HCEC 1CT (cell line): Measurements from ENCODE around the gene ANKRD28.

Source experiments
- DNase-seq: peaks from one replicate; pipeline ENCODE4 v3.0.0-alpha.2; 2017

The ANKRD28 gene

DNA sequence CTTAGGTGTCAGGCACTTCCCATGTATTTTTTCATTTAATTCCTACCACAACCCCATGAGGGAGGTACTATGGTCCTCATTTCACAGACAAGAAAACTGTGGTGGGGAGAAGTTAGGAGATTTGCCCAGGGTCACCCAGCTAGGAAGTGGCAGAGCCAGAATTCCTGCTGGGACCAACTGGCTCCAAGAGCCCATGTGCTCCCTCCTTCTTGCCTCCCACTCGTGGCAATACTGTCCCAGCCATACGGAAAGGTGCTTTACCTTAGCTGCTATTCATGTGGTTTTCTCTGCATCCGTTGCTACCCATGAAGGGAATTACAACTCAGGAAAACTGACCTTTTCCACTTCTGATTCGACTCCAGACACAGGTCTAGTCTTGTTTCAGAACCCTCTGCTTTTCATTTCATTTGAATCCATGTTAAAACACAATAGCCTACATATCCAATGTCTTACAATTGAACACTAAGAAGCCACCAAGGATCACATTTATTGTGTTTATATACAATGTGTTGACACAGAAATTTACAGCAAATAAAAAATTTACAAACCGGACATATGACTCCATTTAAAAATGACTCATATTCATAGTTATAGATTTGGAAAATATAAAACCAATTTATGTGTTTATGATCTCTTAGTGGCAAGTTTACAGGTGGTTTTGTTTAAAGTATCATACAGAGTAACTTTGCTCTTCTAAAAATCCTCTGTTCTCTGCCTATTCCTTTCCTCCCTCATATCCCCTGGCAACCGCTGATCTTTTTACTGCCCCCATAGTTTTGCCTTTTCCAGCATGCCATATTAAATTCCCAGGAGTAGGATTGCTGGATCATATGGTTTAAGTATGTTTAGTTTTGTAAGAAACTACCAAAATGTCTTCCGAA, 137.5 kb downstream of the ANKRD28 start:
- no peak for DNase-seq

DNA sequence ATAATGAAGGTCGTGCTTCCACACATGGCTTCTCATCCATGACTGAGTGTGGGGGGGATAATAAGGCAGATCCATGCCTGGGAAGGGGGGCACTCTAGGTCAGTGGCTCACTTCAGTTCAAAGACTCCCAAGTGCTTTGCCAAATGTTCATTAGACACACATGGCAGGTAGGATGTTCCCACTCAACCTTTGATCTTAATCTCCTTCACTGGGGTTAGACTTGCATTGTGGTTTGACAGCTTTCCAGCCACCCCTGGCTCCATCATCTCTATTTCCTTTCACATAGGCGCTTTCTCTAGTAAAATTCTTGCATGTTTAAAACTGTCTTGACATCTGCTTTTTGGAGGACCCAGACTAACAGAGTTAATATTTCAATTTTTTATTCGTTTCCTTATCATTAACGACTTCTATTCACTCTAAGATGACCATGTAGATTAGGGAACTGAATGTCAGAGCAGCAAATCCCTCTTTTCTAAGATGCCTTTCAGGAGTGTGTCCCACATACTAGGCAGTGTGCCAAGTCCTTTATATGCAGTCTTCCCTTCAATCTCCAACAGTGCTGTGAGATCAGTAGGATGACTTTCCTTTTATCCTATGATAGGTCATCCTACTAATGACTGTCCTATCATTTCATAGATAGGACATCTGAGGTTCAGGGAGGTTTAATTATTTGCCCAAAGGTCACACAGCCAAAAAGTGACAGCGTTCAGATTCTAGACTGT, 138.4 kb downstream of the ANKRD28 start:
- no peak for DNase-seq

GRCh38 chr3:15657016-15657415, 140.8 kb downstream of the ANKRD28 start:
- no peak for DNase-seq

DNA sequence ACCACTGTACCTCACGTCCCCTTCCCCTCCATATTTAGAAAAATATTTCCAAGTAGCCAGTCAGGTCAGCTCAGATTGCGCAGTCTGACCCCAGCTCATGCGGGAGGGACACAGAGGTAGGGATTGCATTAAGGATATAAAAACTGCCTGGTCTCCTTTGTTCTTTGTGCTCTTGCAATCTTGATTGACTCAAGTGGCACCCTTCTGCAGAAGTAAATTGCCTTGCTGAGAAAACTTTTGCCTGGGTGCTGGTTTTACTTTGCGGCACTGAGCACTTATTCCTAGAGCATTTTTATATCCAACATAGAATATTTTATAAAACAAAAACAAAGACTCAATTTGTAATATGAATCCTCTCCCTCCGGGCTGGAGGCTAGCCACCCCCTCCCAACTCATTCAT, 141.4 kb downstream of the ANKRD28 start:
- DNase-seq = no peak

GRCh38 chr3:15654891-15655290, 142.9 kb downstream of the ANKRD28 start:
- DNase-seq = no peak

DNA sequence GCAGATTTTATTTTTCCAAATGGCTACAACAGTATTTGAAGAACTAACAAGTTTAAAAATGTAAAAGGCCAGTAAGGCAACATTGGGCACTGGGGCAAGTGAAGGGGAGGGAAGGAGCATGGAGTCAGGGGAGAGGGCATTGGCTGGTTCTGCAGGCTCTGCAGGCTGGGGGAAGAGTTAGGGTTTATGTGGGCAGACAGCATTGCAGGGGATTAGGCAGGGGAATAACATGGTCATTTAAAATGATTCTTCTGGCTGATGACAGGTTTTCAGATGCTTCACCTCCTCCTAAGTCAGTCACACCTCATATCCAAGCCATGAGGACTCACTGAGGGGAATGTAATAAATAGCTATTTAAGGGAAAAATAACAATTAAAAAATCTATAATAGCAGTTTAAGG, 143.7 kb downstream of the ANKRD28 start:
- DNase-seq = no peak

DNA sequence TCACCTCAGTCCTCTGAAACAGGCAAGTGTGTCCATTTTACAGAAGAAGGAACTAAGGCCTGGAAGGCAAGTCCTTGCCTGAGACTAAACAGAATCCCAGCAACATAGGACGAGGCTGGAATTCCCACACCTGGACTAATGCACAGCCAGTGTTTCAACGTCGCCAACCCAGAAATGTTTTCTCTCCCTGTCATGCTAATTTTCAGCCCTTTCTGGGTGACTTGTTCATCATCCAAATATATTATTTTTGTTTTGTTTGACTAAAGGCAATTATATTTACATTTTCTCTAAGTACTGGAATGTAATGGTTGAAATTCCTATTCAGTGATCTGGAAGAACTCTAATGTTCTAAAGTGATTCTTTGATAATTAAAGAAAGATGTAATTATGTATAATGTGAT, 144.5 kb downstream of the ANKRD28 start:
- no peak for DNase-seq

- no peak for DNase-seq
Measured at GRCh38 chr3:15651396-15651795, 146.4 kb downstream of the ANKRD28 start.

GRCh38 chr3:15649858-15650257, 147.9 kb downstream of the ANKRD28 start:
- no peak for DNase-seq

GRCh38 chr3:15649341-15649740, 148.4 kb downstream of the ANKRD28 start:
- no peak for DNase-seq

DNA sequence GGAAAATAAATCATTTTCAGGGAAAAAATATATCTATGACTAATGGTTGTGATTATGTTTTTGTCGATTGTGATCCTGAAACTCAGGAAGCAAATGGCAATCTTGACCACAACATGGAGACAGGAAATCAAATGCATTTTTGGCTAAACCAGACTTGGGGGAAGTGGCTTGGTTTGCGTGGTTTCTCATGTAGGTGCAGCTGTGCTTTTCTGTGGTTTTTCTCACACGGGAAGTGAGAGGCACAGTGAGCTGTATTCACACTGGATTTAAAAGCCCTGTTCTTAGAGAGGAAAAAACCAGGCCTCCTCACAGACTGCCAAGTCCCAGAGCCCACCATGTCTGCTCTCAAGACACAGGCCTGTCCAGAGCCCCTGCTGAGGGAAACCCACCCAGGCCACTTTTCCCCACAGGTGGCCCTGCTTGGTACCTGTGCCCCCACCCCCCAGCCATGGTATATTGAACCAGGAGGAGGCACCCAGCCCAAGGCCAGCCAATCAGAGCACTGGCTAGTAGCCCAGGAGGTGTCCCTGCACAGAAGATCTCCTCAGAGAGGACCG, 150.1 kb downstream of the ANKRD28 start:
- DNase-seq = peak; percentile 98

- DNase-seq = peak; percentile 100
Measured at GRCh38 chr3:15646851-15647511, 150.8 kb downstream of the ANKRD28 start.

DNA sequence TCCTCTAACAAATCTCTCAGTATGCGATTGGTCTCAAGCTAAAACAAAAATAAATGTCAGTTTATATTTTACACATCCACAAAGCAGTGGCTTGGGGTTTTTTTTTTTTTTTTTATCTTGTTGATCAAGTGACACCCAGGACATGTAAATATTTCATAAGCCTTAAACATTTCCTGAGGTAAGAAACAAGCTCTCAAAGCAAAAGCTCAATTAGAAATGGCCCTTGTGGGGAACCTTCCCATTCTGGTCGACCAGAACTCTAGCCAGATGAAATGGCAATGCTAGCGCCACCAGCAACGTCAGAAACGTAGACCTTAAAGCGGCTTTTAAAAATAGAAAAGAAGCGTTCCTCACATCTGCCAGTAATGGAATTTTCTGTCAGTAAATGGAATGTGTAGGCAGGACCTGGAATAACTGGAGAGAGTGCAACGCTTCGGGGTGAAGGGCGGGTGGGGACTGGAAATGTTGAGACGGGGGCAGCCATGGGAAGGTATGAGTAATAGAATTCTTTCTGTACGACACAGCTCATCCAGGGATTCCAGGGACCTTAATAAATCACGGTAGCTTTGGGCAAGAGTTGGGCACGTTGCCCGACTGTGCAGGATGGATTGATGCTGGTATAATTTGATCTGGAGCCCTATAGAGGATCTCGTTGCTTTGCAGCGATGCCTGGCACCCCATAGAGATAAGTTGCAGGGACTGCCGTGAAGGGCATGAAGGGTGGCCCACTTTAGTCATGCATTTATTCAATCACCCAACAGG, 151.9 kb downstream of the ANKRD28 start:
- peak; percentile 97 for DNase-seq

DNA sequence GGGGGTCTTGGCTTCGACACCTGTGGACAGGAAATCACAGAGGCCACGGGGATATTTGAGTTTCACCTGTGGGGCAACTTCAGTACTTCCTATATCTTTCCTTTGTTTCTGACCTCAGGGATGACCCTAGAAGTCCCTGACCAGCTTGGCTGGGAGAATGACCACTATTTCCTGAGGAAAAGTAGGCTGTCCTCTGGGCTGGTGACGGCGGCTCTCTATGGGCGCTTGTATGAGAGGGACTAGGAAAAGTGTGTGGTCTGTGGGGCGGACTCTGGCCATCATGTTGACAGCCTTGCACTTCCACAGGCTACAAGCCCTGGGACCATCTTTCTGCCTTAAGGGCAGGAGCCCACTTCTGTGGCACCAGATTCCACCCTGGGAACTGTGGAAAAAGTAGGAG, 152.5 kb downstream of the ANKRD28 start:
- no peak for DNase-seq

DNA sequence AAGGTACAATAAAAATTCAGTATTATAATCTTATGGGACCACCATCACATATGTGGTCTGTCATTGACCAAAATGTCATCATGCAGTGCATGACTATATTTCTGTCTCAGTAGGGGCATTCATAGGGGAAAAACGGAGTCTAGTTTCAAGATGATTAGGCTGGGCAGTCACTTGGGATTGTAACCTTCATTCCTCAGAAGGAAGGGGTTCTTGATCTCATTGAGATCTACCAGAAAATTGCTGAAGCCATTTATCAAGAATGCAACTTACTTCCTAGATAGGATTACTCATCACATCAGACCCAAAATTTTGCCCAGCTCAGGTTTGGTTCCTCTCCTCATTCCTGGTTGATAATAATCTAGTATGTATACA, 158.9 kb downstream of the ANKRD28 start:
- DNase-seq = peak; percentile 32

DNA sequence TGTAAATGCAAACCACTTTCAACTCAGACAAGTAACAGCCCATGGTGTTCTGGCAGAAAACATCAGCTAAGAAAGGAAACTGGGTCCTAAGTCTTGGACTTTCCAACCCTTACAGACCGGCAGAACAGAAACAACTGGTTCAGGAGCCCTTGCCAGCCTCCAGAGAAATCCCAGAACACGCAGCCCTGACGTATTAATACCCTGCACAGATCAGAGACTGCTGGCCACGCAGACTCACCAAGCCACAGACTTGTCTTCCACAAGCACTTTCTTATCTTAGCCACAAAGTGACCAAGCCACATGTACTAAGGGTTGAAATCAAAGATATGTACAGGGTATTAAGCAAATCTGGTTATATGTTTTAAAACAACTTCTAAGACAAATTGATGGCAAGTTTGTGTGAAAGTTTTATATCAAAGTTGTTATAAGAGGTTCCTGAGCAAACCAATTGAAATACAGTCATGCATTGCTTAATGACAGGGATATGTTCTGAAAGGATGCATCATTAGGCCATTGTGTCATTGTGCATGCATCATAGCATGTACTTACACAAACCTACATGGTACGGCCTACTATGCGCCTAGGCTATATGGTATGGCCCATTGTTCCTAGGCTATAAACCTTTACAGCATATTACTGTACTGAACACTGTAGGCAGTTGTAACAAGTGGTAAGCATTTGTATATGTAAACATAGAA, 159.4 kb downstream of the ANKRD28 start:
- peak; percentile 22 for DNase-seq

DNA sequence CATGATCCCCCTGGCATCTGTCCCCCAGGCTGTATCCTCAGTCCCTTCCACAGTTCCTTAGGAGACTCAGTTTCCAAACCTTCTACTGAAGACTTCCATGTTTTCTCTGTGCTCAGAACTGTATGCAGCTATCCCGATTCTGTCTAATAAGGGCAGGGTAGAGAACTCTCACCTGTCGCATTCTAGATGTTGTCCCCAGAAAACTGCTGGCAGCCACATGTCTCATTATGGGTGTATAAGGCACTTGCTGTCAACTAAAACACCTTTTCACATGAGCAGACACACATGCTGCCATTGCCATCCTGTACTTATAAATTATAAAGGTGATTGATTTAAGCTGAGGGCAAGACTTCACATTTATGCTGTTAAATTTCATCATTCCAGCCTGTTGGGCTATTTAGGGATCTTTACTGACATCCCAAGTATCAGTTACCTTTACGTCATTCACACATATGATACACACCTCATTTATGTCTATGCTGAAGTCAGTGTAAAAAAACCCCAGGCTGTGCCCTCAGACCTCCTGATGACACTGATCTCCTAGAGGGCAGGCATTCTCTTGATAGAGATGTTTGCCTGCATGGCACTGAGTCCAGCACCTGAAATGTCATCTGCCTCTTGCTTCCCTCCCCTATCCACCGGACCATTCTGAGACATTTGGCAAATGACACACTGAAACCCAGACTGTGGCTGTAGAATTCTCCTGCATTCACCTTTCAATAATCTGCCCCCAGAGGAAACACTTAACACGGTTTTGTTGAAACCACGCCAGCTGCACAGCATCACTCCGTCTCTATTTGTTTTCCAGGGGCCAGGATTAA, 160.4 kb downstream of the ANKRD28 start:
- DNase-seq = no peak

DNA sequence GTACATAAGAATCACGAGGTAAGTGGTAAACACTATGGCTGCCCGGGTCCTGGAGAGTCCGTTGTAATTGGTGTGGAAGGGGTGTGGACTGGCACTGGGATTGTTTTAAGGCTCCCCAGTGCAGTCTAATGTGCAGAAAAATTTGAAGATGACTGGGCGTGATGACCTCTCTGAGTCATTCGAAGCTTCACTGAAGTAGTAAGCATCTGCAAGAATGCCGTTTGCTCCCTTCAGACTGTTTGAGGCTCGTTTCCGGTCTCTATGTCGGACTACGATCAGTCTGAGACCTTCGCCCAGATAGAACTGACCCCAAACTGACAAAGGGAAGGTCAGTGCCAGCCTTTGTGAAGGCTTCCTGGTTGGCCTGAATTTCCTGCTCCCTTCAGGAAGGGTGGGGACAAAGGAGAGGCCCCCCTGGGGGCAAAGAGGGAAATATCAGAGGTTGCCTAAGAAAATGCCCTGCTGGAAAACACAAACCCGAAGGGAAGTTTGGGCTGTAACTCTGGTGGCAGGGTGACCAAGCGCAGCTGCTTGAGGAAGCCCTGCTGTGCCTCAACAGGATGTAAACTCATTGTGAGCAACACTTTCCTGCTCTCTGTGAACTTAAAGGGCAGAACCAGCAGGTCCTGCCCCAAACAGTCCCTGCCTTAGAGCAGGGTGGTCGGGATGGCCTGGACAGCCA, 161.6 kb downstream of the ANKRD28 start:
- DNase-seq = peak; percentile 98

DNA sequence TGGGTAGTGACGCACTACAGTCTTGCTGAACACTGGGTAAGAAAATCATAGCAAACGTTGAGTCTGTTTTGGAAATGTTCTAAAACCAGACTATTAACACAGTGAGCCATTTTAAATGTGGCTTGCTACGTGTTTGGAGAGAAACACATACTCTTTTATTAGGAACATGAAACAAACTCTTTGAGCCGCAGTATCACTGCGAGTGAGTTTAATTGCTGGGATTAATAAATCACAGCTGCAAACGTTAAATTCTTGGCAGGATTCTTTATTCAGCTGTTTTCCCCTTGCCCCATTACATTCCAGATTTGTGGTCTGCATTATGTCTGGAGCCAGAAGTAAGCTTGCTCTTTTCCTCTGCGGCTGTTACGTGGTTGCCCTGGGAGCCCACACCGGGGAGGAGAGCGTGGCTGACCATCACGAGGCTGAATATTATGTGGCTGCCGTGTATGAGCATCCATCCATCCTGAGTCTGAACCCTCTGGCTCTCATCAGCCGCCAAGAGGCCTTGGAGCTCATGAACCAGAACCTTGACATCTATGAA, 162.6 kb downstream of the ANKRD28 start:
- DNase-seq = peak; percentile 9

- DNase-seq = no peak
Measured at GRCh38 chr3:15634671-15635070, 163.1 kb downstream of the ANKRD28 start.
